Posterior vena cava (tissue), 2 donors: ENCODE measurements around the gene CHD3. TPM values are rescaled to one million over a fixed set of nuclear protein-coding genes. Genes with fewer than 3 reads are reported as not detected.
"Not testable (repeated sequence)": the region's sequence is repeated elsewhere in the genome, so short reads cannot be mapped to it uniquely, and the experiment has no call there.

Source experiments
- DNase-seq: peaks from one replicate; pipeline ENCODE4 v3.0.0-alpha.2; 2020; ENCODE audit warnings: low spot score
- intact Hi-C, 2 donors: fragments of 100-400 bp; cut with DNase I; formaldehyde crosslinking; loops; one replicate each; pipeline versions ENCODE4 v1.14.1 to v1.14.2; 2022 to 2023
- total RNA-seq, 2 donors: library from RNA; stranded (reverse); fragmentation: NEBNext Ultra II Directional; extraction: Animal tissue kit (Norgen Biotek cat#: 25700); gene quantifications; one replicate each; pipeline ENCODE4 v1.2.1, GENCODE V29; 2021
- donor health status: DM: yes; HTN: yes; CAD: no.
- donor health status: DM: yes; HTN: yes; CAD: no.

The CHD3 gene
- total RNA-seq, 2 donors from 2014 or later, result 67.4 to 105 TPM

- DNase-seq, result no peak
- intact Hi-C loops, result no loop called here
These were observed 62.7 kb downstream of the CHD3 start for GRCh38 chr17:7951143-7951792.

- intact Hi-C loops, DNase-seq: not testable (repeated sequence)
These were observed 64.7 kb downstream of the CHD3 start for GRCh38 chr17:7953266-7953665.

DNA sequence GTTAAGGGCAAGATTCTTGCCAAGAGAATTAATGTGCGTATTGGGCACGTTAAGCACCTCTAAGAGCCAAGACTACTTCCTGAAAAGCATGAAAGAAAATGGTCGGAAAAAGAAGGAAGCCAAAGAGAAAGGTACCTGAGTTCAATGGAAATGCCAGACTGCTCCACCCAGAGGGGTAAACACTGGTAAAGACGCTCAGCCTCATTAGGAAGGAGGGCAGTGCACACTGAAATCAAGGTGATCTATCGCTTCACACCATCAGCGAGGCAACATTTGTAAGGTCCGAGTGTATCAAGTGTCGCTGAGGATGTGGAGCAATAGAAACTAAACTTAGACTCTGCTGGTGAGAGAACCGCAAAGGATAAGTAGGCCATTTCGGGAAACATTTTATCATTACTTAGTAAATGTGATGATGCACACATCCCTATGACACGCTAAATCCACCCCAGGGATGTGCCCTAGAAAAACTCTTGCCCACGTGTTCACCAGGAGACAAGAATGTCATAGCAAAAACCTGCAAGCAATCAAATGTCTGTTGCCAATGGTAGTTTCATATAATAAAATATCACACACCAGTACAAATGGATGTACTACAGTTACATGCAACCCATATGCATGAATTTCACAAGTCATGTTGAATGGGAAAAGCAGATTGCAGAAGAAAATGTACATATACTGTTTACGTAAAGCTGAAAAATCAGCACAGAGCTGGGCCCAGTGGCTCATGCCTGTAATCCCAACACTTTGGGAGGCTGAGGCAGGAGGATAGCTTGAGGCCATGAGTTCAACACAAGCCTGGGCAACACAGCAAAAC, 67.0 kb downstream of the CHD3 start:
- intact Hi-C loops, result no loop called here
- DNase-seq, result no peak

GRCh38 chr17:7956228-7956965, 67.8 kb downstream of the CHD3 start:
- intact Hi-C loops, result no loop called here
- DNase-seq, result no peak

DNA sequence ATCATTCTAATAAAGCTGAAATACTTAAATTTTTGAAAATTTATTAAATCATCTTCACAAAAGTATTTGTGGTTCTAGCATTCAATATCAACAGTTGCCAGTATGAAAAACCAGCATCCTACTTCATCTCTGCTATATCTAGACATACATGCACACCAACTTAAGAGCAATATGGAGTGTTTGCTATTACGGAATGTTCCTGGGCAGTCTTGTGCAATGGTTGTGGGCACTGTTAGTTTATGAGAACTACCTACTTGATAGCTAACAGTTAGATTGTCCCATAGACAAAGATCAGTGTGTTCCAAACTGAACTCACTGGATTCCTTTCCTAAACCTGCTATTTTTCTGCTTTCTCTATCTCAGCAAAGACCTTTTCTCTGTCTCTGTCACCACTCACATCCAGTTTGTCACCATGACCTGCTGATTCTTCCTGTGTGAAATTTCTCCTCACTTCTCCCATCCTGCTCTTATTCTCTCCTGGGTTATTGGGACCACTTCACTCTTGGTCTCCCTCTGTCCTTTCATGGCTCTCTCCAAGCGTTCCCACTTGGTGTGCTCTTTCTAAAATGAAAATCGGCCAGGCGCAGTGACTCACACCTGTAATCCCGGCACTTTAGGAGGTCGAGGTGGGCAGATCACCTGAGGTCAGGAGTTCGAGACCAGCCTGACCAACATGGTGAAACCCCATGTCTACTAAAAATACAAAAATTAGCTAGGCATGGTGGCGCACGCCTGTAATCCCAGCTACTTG, 71.1 kb downstream of the CHD3 start:
- intact Hi-C loops, result no loop called here

DNA sequence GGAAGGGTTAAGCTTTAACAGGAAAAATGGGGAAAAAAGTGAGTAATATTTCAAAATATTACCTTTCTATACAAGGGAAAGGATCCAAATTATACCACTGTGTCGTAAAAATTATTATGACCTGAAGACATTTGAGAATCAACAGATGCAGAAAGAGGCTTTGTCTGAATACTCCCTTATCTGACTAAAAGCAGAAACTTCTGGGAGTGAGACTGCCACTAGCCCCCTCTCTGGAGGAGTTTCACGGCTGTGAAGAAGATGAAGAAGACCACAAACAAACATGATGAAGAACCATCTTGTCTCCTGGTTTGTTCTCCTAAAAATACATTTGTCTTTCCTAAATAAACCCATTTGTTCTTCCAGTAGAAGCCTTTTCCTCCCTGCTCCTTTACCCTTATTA, 72.8 kb downstream of the CHD3 start:
- DNase-seq, result no peak
- intact Hi-C loops, result no loop called here

More for the DNA sequence above, 71.1 kb downstream of the CHD3 start:
- DNase-seq, result no peak

Other genes with a start within 250 kb of the CHD3 start
- 1 to 10 TPM; 2.2 to 2.6 TPM for gene ATP1B2, start 237.9 kb upstream of the CHD3 start, total RNA-seq
- 10 to 100 TPM; 30.6 to 37.3 TPM for gene TP53, start 201.3 kb upstream of the CHD3 start, total RNA-seq
- gene WRAP53, start 200.3 kb upstream of the CHD3 start, total RNA-seq, result 1 to 10 TPM; 4.8 to 5.0 TPM
- gene EFNB3, start 183.6 kb upstream of the CHD3 start, total RNA-seq, result under 1 TPM; 0.19 to 0.42 TPM
- gene DNAH2, start 171.0 kb upstream of the CHD3 start, total RNA-seq, result 1 to 10 TPM in 1 of 2 donors, under 1 TPM in 1; 0.19 to 1.3 TPM
- gene KDM6B, start 54.6 kb upstream of the CHD3 start, total RNA-seq, result 10 to 100 TPM; 21.0 to 29.0 TPM
- 10 to 100 TPM; 17.5 to 26.1 TPM for gene TMEM88, start 33.7 kb upstream of the CHD3 start, total RNA-seq
- 10 to 100 TPM; 65.2 to 79.7 TPM for gene NAA38, start 31.2 kb upstream of the CHD3 start, total RNA-seq
- gene CYB5D1, start 30.8 kb upstream of the CHD3 start, total RNA-seq, result 1 to 10 TPM; 8.9 TPM
- 1 to 10 TPM; 1.1 to 1.5 TPM for gene RNF227, start 27.5 kb downstream of the CHD3 start, total RNA-seq
- 1 to 10 TPM; 1.2 to 2.2 TPM for gene KCNAB3, start 41.1 kb downstream of the CHD3 start, total RNA-seq
- gene TRAPPC1, start 43.2 kb downstream of the CHD3 start, total RNA-seq, result 10 to 100 TPM; 53.7 to 72.7 TPM
- gene CNTROB, start 43.4 kb downstream of the CHD3 start, total RNA-seq, result 10 to 100 TPM; 14.7 to 15.2 TPM
- not detected for gene GUCY2D, start 113.8 kb downstream of the CHD3 start, total RNA-seq
- gene ALOX15B, start 150.3 kb downstream of the CHD3 start, total RNA-seq, result 1 to 10 TPM in 1 of 2 donors, under 1 TPM in 1; 0.48 to 3.3 TPM
- not detected for gene ALOX12B, start 198.9 kb downstream of the CHD3 start, total RNA-seq
- gene ALOXE3, start 229.7 kb downstream of the CHD3 start, total RNA-seq, result not detected
- gene HES7, start 235.3 kb downstream of the CHD3 start, total RNA-seq, result under 1 TPM in 1 of 2 donors, not detected in 1; 0.67 TPM